HG03139 (cell line): ENCODE measurements around the gene SLX9.
"Not testable (repeated sequence)": the region's sequence is repeated elsewhere in the genome, so short reads cannot be mapped to it uniquely, and the experiment has no call there.

Source experiments
- ATAC-seq: cut with Tn5 transposase; IDR thresholded peaks from one replicate; pipeline ENCODE4 v1.9.1; 2021; ENCODE audit not compliant: unreplicated experiment

SLX9 gene

GRCh38 chr21:45015469-45015860 lies 75.6 kb downstream of the SLX9 start:
- ATAC-seq: no peak

GRCh38 chr21:45016031-45016405 lies 76.2 kb downstream of the SLX9 start:
- ATAC-seq: no peak

- ATAC-seq: no peak
Measured at GRCh38 chr21:45016406-45017038, 76.7 kb downstream of the SLX9 start.

GRCh38 chr21:45017039-45017960 lies 77.5 kb downstream of the SLX9 start:
- no peak for ATAC-seq

- no peak for ATAC-seq
Measured at GRCh38 chr21:45018131-45019075, 78.6 kb downstream of the SLX9 start.

- no peak for ATAC-seq
Measured at GRCh38 chr21:45019076-45019886, 79.5 kb downstream of the SLX9 start.

GRCh38 chr21:45019887-45020537 lies 80.2 kb downstream of the SLX9 start:
- ATAC-seq: no peak

- ATAC-seq: no peak
Measured at GRCh38 chr21:45020629-45021427, 81.0 kb downstream of the SLX9 start.

GRCh38 chr21:45021428-45022347 lies 81.9 kb downstream of the SLX9 start:
- no peak for ATAC-seq

- ATAC-seq: no peak
Measured at GRCh38 chr21:45022348-45022675, 82.5 kb downstream of the SLX9 start.

- ATAC-seq: no peak
Measured at GRCh38 chr21:45022736-45023135, 82.9 kb downstream of the SLX9 start.

GRCh38 chr21:45024516-45024915 lies 84.7 kb downstream of the SLX9 start:
- not testable (repeated sequence) for ATAC-seq

- ATAC-seq: no peak
Measured at GRCh38 chr21:45026066-45026745, 86.4 kb downstream of the SLX9 start.
